SKM-1 treated with dmso at 0.1 percent for 144 hours (cell line): ENCODE measurements around the gene HPS4.
"Not testable (repeated sequence)": the region's sequence is repeated elsewhere in the genome, so short reads cannot be mapped to it uniquely, and the experiment has no call there.

ENCODE experiments used
- DNase-seq: peaks from one replicate; lab custom pipeline; 2025; ENCODE audit not compliant: unreplicated experiment; lab: John Stamatoyannopoulos, UW

Gene HPS4

GRCh38 chr22:26483439-26484359, at the start of gene HPS4, which contains the start of gene SRRD:
Gene HPS4, minus strand, starts transcription at chr22:26483783. Its CDS starts 2,021 bp downstream, at chr22:26481762.
Gene SRRD, plus strand, starts transcription at chr22:26483877. Its CDS starts 14 bp downstream, at chr22:26483891.
- peak; percentile 78 for DNase-seq

DNA sequence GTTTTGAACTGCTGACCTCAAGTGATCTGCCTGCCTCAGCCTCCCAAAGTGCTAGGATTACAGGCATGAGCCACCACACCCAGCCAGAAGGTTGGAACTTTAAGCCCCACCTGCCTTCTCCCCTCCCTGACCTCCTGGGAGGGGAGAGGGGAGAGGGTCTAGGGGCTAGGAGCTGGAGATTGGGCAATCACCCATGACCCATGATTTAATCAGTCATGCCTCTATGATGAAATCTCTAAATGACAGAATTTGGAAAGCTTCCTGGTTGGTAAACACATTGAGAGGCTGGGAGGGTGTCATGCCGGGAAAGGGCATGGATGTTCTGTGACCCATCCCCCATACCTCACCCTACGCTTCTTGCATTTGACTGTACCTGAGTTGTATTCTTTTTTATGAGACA, 45.8 kb upstream of the HPS4 start:
- DNase-seq, result no peak

DNA sequence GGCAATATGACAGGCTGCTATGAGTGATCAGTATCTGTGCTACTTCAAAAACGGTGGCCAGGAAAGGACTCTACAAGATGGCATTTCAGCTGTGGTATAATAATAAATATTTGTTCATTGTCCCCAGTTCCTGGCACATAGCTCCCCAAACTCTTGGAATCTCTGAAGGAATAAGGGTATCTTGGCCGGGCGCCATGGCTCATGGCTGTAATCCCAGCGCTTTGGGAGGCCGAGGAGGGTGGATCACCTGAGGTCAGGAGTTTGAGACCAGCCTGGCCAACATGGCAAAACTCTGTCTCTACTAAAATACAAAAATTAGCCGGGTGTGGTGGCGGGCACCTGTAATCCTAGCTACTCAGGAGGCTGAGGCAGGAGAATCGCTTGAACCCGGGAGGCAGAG, 44.9 kb upstream of the HPS4 start:
- not testable (repeated sequence) for DNase-seq

DNA sequence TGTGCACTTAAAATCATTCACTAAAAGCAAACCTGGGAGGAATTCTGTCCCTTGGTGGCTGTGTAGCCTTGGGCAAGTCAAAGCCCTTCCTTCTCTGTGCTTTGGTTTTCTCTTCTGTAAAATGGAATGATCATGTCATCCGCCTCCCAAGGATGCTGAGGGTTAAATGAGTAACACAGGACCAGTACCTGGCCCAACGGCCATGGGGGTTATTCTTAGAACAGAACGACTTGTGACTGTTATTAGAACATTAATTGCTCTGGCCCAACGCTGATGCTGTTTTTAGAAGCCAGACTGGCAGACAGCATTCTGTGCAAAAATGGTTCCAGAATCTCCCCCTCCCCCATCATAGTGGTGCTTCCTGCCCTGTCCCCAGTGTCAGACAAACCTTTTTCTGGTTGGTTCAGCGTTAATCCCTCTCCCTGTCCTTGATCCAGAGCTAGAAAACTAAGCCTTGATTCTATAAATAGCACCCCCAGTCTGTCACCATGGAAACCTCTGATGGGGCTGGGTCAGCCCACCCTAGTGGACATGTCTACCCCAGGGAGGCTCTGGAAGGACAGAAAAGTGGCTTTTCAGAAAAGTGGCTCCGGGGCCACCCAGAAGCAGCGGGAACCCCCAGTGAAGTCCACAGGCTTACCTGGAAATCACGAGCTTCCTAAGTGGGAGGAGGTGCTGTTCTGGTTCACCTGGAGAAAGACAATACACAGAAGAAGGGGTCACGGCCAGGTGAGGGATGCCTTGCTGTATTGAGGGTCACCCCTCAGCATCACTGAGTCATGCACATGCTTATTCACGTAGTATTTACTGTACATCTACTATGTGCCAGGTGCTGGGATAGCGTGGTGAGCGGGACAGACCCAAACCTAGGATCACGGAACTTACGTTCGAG, 44.2 kb upstream of the HPS4 start:
- no peak for DNase-seq

DNA sequence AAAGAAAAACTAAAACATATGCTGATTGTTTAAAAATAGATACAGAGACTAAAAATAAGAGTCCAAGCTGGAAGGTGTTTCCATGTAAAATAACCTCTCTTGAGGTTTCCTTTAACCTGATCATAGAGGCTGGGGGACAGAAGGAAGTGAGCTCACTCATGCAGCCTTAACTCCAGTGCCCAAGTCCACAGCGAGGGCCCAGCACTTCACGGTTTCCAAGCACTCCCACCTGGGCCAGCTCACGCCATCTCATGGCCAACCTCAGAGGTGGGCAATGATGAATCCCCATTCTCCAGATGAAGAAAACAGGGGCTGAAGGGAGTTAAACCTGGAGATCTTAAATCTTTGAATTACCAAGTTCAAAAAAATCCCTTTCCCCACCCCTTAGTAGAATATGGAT, 43.6 kb upstream of the HPS4 start:
- no peak for DNase-seq

GRCh38 chr22:26525946-26526564, 42.5 kb upstream of the HPS4 start:
- no peak for DNase-seq

- no peak for DNase-seq
These were observed 41.3 kb upstream of the HPS4 start for GRCh38 chr22:26524870-26525269.

GRCh38 chr22:26522592-26522991, 39.0 kb upstream of the HPS4 start:
- no peak for DNase-seq

- no peak for DNase-seq
These were observed 38.4 kb upstream of the HPS4 start for GRCh38 chr22:26522012-26522411.

- no peak for DNase-seq
These were observed 33.8 kb upstream of the HPS4 start for GRCh38 chr22:26517429-26517828.

DNA sequence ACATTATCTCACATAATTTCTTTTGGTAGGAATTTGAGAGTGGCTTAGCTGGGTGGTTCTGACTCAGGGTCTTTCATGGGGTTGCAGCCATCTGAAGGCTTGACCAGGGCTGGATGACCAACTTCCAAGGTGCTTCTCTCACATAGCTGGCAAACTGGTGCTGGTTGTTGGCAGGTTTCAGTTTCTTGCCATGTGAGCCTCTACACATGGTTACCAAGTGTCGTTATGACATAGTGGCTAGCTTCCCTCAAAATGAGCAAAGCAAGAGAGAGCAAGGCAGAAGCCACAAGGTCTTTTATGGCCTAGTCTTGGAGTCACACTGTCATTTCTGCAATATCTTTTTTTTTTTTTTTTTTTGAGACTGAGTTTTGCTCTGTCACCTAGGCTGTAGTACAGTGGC, 32.9 kb upstream of the HPS4 start:
- no peak for DNase-seq

- no peak for DNase-seq
These were observed 32.3 kb upstream of the HPS4 start for GRCh38 chr22:26515931-26516330.

DNA sequence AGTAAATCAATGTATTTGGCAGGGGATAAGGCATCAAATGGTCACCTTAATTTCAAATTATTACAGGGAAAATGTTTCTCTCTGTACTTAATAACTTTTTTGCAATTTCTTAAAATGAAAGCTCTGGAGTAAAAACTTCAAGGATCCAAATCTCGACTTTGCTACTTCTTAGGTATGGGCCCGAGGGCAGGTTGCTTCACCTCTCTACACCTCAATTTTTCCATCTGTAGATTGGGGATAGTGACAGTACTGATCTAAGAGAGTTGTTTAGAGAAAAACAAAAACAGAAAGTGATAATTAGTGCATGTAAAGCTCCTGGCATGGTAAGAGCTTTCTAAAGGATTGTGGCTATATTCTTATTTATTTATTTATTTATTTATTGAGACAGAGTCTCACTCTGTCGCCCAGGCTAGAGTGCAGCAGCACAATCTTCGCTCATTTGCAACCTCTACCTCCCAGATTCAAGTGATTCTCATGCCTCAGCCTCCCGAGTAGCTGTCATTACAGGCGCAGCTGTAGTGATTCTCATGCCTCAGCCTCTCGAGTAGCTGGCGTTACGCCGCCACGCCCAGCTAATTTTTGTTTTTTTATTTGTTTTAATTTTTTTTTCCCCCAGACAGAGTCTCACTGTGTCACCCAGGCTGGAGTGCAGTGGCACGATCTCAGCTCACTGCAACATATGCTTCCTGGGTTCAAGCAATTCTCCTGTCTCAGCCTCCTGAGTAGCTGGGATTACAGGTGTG, 31.0 kb upstream of the HPS4 start:
- no peak for DNase-seq

DNA sequence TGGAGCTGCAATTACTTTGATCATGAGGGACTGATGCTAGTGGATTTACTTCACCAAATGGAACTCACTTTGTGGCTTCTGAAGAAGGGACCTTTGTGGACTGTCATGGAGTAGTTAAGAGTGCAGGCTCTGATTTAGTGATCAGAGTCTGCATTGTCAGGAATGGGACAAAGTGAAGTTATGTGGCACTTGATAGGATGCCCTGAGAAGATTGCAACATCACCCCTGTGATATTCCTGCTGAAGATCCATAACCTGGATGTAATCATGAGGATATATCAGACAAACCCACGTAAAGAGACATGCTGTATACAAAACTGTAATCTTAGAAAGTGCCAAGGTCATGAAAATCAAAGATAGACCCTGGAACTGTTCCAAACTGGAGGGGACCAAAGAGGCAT, 30.3 kb upstream of the HPS4 start:
- no peak for DNase-seq

GRCh38 chr22:26512149-26512793, 28.7 kb upstream of the HPS4 start, which contains the start of gene TFIP11:
Gene TFIP11, minus strand, starts transcription at chr22:26512473. Its CDS starts 2,201 bp downstream, at chr22:26510272.
- DNase-seq, result peak; percentile 76

DNA sequence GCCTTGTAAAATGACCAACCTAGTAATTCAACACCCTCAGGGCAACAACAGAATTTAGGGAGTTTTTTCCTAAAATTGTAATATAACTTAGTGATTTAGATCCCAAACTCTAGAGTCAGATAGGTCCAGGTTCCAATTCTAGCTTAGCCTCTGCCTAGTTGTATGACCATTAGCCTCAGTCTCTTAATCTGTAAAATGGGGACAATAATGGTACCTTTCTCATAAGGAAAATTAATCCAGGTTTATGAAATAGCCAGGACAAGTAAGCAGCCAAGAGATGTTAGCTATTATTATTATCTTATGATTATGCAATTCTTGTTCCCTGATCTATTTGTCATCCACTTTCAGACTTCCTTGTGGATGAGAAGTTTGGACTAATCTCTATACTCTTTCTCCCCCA, 24.6 kb upstream of the HPS4 start:
- DNase-seq, result no peak

- DNase-seq, result no peak
These were observed 20.2 kb upstream of the HPS4 start for GRCh38 chr22:26503758-26504157.

DNA sequence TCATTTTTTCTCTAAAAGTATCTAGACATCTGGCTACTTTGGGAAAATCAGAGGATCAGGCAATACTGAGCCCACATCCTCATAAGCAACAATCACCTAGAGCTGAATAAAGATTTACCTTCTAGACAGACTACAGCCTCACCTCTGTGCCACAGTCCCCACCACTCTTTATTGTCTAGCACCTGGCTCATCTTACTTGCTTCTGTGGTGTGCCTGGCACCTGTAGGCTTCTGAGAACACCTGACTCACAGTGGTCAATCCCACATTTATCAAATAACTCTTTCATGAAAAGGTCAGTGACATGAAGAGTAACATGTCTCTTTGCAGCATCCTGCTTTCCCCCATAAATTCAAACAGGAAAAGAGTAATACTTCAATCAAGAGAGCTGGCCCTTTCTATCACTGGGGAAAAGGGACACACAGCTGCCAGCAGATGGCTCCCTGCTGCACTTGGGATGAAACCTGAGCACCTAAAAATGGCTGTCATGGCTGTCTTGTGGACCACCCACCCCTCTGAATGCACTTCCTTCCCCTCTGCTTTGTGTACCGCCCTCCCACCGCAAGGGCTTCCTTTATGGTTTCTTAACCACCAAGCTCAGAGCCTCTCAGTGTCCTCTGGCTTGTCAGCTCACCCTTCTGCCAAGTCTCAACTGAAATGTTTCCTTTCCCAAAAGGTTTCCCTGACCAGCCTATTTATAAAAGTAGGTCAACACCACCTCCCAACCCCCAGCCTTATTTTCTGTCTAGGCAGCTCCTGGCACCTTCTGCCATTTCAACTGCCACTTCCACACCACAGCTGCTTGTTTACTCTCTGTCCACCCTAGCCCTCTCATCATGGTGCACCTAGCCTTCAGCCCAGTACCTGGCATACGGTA, 19.3 kb upstream of the HPS4 start:
- DNase-seq, result peak; percentile 68

DNA sequence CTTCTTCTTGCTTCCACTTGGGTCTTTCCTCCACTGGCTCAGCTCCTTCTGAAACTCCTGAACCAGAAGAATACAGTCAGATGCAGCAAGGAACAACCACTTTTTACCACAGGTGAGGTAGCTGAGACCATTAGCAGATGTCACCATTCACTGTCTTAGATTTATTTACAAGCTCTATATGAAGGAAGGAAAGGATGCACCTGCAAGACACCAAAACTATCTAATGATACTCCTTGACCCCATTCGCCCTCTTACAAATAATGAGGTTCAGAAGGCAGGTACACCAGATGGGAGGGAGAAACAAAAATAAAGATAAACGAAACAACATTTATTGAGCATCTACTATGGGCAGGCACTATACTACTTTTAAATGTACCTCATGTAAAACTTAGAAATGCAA, 18.4 kb upstream of the HPS4 start:
- no peak for DNase-seq
